Suprapubic skin (tissue), 3 donors: Measurements from ENCODE around the gene FNIP1.

Experiments used
- POLR2AphosphoS5 ChIP-seq, 3 donors: sonication (generic); formaldehyde crosslinking; IDR thresholded peaks; one replicate each; pipeline ENCODE4 v1.6.1; 2017; ENCODE audit warnings: antibody characterized with exemption in 3 of 3
- TF ChIP-seq, protein P1 (sequence below), 2 donors: fragments of 200-600 bp in 1 of 2; fragments of 450-650 bp in 1 of 2; sonication (generic) in 1 of 2; IDR thresholded peaks; one replicate each; pipeline ENCODE4 v1.5.1; 2016 to 2019; ENCODE audit warnings: antibody characterized with exemption in 2 of 2, mild to moderate bottlenecking in 1 of 2, moderate library complexity in 1 of 2

DNA sequence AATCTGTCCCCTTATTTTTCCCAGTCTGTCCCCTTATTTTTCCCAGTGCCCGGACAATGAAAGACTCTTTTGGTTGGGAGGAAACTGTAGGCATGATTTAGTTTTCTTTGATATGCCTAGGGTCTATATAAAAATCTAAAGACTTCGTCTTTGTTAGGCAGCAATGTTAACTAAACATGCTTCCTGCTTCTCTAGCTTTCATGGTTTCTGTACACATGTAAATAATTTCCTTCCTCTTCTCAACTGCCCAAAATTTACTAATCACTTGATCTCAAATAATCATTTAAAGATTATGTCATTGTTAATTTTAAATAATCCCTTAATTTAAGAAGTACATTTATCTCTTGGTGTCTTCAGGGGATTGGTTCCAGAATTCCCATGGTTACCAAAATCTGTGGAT lies 114.0 kb downstream of the FNIP1 start:
- TF ChIP-seq, protein P1, sequence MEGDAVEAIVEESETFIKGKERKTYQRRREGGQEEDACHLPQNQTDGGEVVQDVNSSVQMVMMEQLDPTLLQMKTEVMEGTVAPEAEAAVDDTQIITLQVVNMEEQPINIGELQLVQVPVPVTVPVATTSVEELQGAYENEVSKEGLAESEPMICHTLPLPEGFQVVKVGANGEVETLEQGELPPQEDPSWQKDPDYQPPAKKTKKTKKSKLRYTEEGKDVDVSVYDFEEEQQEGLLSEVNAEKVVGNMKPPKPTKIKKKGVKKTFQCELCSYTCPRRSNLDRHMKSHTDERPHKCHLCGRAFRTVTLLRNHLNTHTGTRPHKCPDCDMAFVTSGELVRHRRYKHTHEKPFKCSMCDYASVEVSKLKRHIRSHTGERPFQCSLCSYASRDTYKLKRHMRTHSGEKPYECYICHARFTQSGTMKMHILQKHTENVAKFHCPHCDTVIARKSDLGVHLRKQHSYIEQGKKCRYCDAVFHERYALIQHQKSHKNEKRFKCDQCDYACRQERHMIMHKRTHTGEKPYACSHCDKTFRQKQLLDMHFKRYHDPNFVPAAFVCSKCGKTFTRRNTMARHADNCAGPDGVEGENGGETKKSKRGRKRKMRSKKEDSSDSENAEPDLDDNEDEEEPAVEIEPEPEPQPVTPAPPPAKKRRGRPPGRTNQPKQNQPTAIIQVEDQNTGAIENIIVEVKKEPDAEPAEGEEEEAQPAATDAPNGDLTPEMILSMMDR (IDR thresholded peaks at IDR 0.05), result no peak
- no peak for TF ChIP-seq POLR2AphosphoS5 (IDR thresholded peaks at IDR 0.05)
